ENCODE results near the gene KRT3.

DNA sequence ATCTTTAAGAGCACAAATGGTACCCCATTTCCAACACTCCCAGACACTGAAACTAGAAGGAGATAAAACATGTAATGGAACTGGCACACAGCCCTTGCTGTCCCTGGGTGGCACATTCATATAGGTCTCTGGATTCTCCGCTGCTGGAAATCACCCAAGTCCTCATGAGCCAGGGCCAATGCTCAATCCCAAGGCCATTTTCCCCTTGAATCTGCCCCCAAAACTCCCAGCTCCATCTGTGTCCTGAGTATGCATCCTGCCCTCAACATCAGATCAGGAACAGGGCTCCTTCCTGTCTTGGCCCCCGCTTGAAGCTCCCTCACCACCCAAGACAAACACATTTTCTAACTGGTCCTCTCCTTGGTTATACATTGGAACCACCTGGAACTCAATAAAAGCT lies 43.4 kb downstream of the KRT3 start:
- TF ChIP-seq CTCF (IDR thresholded peaks at IDR 0.05) (no peak), EZH2 (IDR thresholded peaks at IDR 0.05; ENCODE audit: borderline replicate concordance, insufficient read depth, low read depth, low read length, poor library complexity, severe bottlenecking) (no peak)
